Endothelial cell of umbilical vein (primary cell): ENCODE results near the gene FOCAD. TPM values are rescaled to one million over a fixed set of nuclear protein-coding genes. Genes with fewer than 3 reads are reported as not detected.

Experiments
- BruUV-seq: library from RNA; stranded (reverse); fragments of 400-500 nt; replicated peaks from 2 replicates; lab custom pipeline; 2021; lab: Mats Ljungman, UMichigan
- CTCF ChIA-PET: fragments of 300-600, 350-600 bp; sonication (Branson Sonifier 250); formaldehyde crosslinking; loops from one replicate; lab custom pipeline; 2021; ENCODE audit warnings: antibody characterized with exemption, inconsistent platforms; lab: Charles Lee
- POLR2A ChIA-PET: fragments of 300-600, 350-600 bp; sonication (Branson Sonifier 250); formaldehyde crosslinking; loops from one replicate; lab custom pipeline; 2021; ENCODE audit warnings: antibody characterized with exemption, inconsistent platforms; lab: Charles Lee
- DNase-seq: peaks from one replicate; pipeline ENCODE4 v3.0.0-alpha.2; 2011; ENCODE audit warnings: low read depth, low spot score
- FAIRE-seq: peaks from 2 replicates; lab custom pipeline; 2011; peaks lifted over from hg19 to GRCh38; lab: Jason Lieb, UNC
- H2AFZ ChIP-seq: 2 replicates; pipeline ENCODE4 v1.6.0; 2012; ENCODE audit warnings: low read depth, low read length, control low read depth, inconsistent platforms
- H3K27ac ChIP-seq: 2 replicates; pipeline ENCODE4 v1.5.1; 2011; ENCODE audit warnings: low read depth, mild to moderate bottlenecking, control low read depth, low read length, moderate library complexity; ENCODE audit not compliant: insufficient read depth
- H3K27me3 ChIP-seq, 2 experiments: 2 replicates each; pipeline versions ENCODE4 v1.6.0 to v1.6.1; 2011; ENCODE audit warnings: low read length in 2 of 2, mixed read lengths in 1 of 2; ENCODE audit not compliant: control insufficient read depth in 2 of 2, insufficient read depth in 2 of 2
- H3K36me3 ChIP-seq, 2 experiments: 2 replicates in 1 of 2; 3 replicates in 1 of 2; pipeline ENCODE4 v1.5.1; 2011; ENCODE audit warnings: low read length in 2 of 2, mild to moderate bottlenecking in 1 of 2, moderate library complexity in 1 of 2; ENCODE audit not compliant: control insufficient read depth in 2 of 2, insufficient read depth in 2 of 2; ENCODE audit errors: extremely low read depth in 1 of 2
- H3K4me1 ChIP-seq: 3 replicates; pipeline ENCODE4 v1.5.1; 2011; ENCODE audit warnings: mild to moderate bottlenecking, low read length; ENCODE audit not compliant: control insufficient read depth, insufficient read depth; ENCODE audit errors: extremely low read depth
- H3K4me2 ChIP-seq: 2 replicates; pipeline ENCODE4 v1.6.1; 2011; ENCODE audit warnings: low read length, control low read depth, mixed read lengths; ENCODE audit not compliant: insufficient read depth
- H3K4me3 ChIP-seq, 3 experiments: fragments of 200-600 bp in 1 of 3; sonication (generic), shearing (Covaris generic) in 1 of 3; replicated peaks in 1 of 3; 2 replicates each; pipeline ENCODE4 v1.5.1; 2011 to 2016; ENCODE audit warnings: control low read depth in 3 of 3, low read length in 3 of 3, mild to moderate bottlenecking in 2 of 3, inconsistent platforms in 1 of 3, low read depth in 1 of 3, moderate library complexity in 1 of 3; ENCODE audit not compliant: insufficient read depth in 1 of 3
- H3K79me2 ChIP-seq: 2 replicates; pipeline ENCODE4 v1.6.0; 2012; ENCODE audit warnings: low read length, inconsistent platforms; ENCODE audit not compliant: control insufficient read depth, insufficient read depth
- H3K9ac ChIP-seq: replicated peaks from 2 replicates; pipeline ENCODE3; 2011; ENCODE audit warnings: low read length, control low read depth; ENCODE audit not compliant: insufficient read depth; ENCODE audit errors: extremely low read depth
- H3K9me1 ChIP-seq: replicated peaks from 3 replicates; pipeline ENCODE4 v1.6.0; 2011; ENCODE audit warnings: mild to moderate bottlenecking, low read length; ENCODE audit not compliant: control insufficient read depth, insufficient read depth; ENCODE audit errors: extremely low read depth
- H3K9me3 ChIP-seq: replicated peaks from 2 replicates; pipeline ENCODE4 v1.5.1; 2012; ENCODE audit warnings: low read length, inconsistent platforms; ENCODE audit not compliant: control insufficient read depth, insufficient read depth
- H4K20me1 ChIP-seq: replicated peaks from 2 replicates; pipeline ENCODE3; 2011; ENCODE audit warnings: mild to moderate bottlenecking, low read length; ENCODE audit not compliant: control insufficient read depth, insufficient read depth; ENCODE audit errors: extremely low read depth
- EZH2 ChIP-seq: IDR thresholded peaks from 2 replicates; pipeline ENCODE4 v1.6.1; 2012; ENCODE audit warnings: borderline replicate concordance, low read depth, mild to moderate bottlenecking, moderate library complexity, low read length, inconsistent platforms; ENCODE audit not compliant: severe bottlenecking
- FOS ChIP-seq: IDR thresholded peaks from 2 replicates; pipeline ENCODE4 v1.6.1; 2011; ENCODE audit warnings: mild to moderate bottlenecking, low read length, moderate library complexity, borderline replicate concordance; ENCODE audit not compliant: insufficient read depth
- GATA2 ChIP-seq: IDR thresholded peaks from 2 replicates; pipeline ENCODE4 v1.7.0; 2011; ENCODE audit warnings: low read depth, mild to moderate bottlenecking, moderate library complexity, mixed read lengths, low read length; ENCODE audit not compliant: insufficient read length, insufficient read depth
- JUN ChIP-seq: IDR thresholded peaks from 2 replicates; pipeline ENCODE4 v1.6.1; 2011; ENCODE audit warnings: borderline replicate concordance, low read depth; ENCODE audit not compliant: insufficient read length, insufficient read depth
- MYC ChIP-seq: IDR thresholded peaks from one replicate; pipeline ENCODE4 v1.6.1; 2011; ENCODE audit warnings: mild to moderate bottlenecking, low read depth, low read length
- POLR2A ChIP-seq: IDR thresholded peaks from 2 replicates; pipeline ENCODE4 v1.6.1; 2012; ENCODE audit warnings: low read depth, mild to moderate bottlenecking, control low read depth, low read length
- POLR2AphosphoS5 ChIP-seq: IDR thresholded peaks from 2 replicates; pipeline ENCODE4 v1.6.1; 2012; ENCODE audit warnings: low read depth, mild to moderate bottlenecking, control low read depth, low read length, moderate library complexity; ENCODE audit not compliant: insufficient read depth
- dilution Hi-C: fragments of 300-500 bp; cut with MboI; formaldehyde crosslinking; loops from one replicate; pipeline ENCODE4 v1.15.0; 2019; ENCODE audit warnings: low sequenced_read_pairs; ENCODE audit not compliant: extremely low pct_ligation_motif_present
- intact Hi-C: fragments of 100-400 bp; cut with micrococcal nuclease; formaldehyde crosslinking; loops from one replicate; pipeline ENCODE4 v1.10.0; 2022
- polyA plus RNA-seq, 4 experiments: library from polyadenylated mRNA; depleted of rRNA in 3 of 4; stranded (reverse) in 3 of 4; unstranded in 1 of 4; fragments of >200 nt; gene quantifications; 2 replicates each; pipeline versions ENCODE4 v1.2.1 to v1.2.3, GENCODE V29; 2011 to 2012; ENCODE audit warnings: missing spikeins in 1 of 4
- total RNA-seq: library from RNA; stranded (reverse); gene quantifications from 2 replicates; pipeline ENCODE4 v1.2.3, GENCODE V29; 2021
- TF ChIP-seq, protein P1 (sequence below), 2 donors: IDR thresholded peaks; 1 replicate in 1 of 2; 2 replicates in 1 of 2; pipeline ENCODE4 v1.5.1; 2011; ENCODE audit warnings: low read length in 2 of 2, mild to moderate bottlenecking in 2 of 2, moderate library complexity in 2 of 2, control low read depth in 1 of 2, inconsistent platforms in 1 of 2, low read depth in 1 of 2; ENCODE audit not compliant: insufficient read depth in 1 of 2; ENCODE audit errors: extremely low read depth in 1 of 2
- TF ChIP-seq, protein P2 (sequence below): IDR thresholded peaks from 2 replicates; pipeline ENCODE4 v1.6.1; 2011; ENCODE audit not compliant: insufficient read depth, insufficient read length

The FOCAD gene
- total and polyA plus RNA-seq, 2 donors (not counting 3 experiments of a cell fraction or from before 2014, with no cell fraction given): 26.7 to 66.9 TPM

DNA sequence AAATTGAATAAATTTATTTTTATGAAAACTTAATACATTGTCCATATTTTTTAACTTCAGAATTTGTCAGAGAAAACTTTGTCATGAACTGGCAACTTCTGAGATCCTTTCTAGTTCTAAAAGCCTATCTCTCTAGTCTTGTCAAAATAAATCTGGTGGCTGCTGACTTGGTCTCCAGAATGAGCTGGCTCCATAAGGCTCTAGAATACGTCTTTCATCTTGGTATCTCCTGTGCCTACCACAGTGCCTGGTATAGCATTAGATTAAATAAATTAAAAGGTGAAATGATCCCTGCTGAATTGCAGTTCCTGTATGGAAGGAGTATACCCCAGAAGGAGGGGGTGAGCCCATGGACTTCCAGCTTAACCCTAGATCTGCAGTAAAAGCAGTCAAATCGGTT lies 2.6 kb upstream of the FOCAD start:
- no peak overlapping the region for H3K27ac ChIP-seq
- no peaks in the 10 kb centered on the region for H3K9me3 ChIP-seq
- intact Hi-C loops (loop anchor here (5.0 kb wide), 1 partner anchor 261 kb away; no protein-coding TSS in a partner anchor), dilution Hi-C loops (no loop called here)
- no TSS peak for BruUV-seq
- peaks cover 10% of the 10 kb centered on the region for H3K79me2 ChIP-seq
- no peaks in the 10 kb centered on the region for H3K27me3 ChIP-seq
- POLR2A ChIA-PET: no interaction called here
- TF ChIP-seq, protein P1, sequence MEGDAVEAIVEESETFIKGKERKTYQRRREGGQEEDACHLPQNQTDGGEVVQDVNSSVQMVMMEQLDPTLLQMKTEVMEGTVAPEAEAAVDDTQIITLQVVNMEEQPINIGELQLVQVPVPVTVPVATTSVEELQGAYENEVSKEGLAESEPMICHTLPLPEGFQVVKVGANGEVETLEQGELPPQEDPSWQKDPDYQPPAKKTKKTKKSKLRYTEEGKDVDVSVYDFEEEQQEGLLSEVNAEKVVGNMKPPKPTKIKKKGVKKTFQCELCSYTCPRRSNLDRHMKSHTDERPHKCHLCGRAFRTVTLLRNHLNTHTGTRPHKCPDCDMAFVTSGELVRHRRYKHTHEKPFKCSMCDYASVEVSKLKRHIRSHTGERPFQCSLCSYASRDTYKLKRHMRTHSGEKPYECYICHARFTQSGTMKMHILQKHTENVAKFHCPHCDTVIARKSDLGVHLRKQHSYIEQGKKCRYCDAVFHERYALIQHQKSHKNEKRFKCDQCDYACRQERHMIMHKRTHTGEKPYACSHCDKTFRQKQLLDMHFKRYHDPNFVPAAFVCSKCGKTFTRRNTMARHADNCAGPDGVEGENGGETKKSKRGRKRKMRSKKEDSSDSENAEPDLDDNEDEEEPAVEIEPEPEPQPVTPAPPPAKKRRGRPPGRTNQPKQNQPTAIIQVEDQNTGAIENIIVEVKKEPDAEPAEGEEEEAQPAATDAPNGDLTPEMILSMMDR (IDR thresholded peaks at IDR 0.05; ENCODE audit: extremely low read depth in 1 of 2, insufficient read depth in 1 of 2, low read depth in 1 of 2, low read length in 2 of 2): no peak
- TF ChIP-seq, protein P2, sequence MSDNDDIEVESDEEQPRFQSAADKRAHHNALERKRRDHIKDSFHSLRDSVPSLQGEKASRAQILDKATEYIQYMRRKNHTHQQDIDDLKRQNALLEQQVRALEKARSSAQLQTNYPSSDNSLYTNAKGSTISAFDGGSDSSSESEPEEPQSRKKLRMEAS: no peak
- TF ChIP-seq POLR2A (no peak), GATA2 (no peak), EZH2 (no peak), JUN (no peak), FOS (no peak), MYC (no peak), POLR2AphosphoS5 (no peak)
- no peak overlapping the region for H3K4me3 ChIP-seq
- CTCF ChIA-PET: no interaction called here
- H3K36me3 ChIP-seq: no peaks in the 10 kb centered on the region
- H4K20me1 ChIP-seq: no peaks in the 10 kb centered on the region
- H3K4me2 ChIP-seq: no peak overlapping the region
- no peak overlapping the region for H2AFZ ChIP-seq
- peaks cover 32% of the 10 kb centered on the region for H3K4me1 ChIP-seq
- no peak for DNase-seq
- no peaks in the 10 kb centered on the region for H3K9me1 ChIP-seq
- FAIRE-seq: no peak
- no peak overlapping the region for H3K9ac ChIP-seq
